ENCODE results near the gene RNF112.

GRCh38 chr17:19401321-19402010, 9.6 kb upstream of the RNF112 start:
- no peak for TF ChIP-seq CTCF (IDR thresholded peaks at IDR 0.05)
- no peak for TF ChIP-seq POLR2A (IDR thresholded peaks at IDR 0.05)

All from right lobe of liver (tissue), 4 donors.